ENCODE results near the gene PRKCE. TPM values are rescaled to one million over a fixed set of nuclear protein-coding genes. Genes with fewer than 3 reads are reported as not detected.

Gene PRKCE
- total RNA-seq, 1 donor from 2014 or later = 4.6 TPM

GRCh38 chr2:46127176-46127575 lies 475.7 kb downstream of the PRKCE start:
- H3K4me1 ChIP-seq = peaks cover 0 to 8% of the 10 kb centered on the region in 2 donors
- H3K27ac ChIP-seq = no peak overlapping the region
- intact Hi-C loops (cut with DNase I) = no loop called here
- no peak overlapping the region for H3K4me3 ChIP-seq
- no peaks in the 10 kb centered on the region for H3K27me3 ChIP-seq
- TF ChIP-seq CTCF (IDR thresholded peaks at IDR 0.05) = no peak
- no peaks in the 10 kb centered on the region for H3K9me3 ChIP-seq
- H3K36me3 ChIP-seq = no peaks in the 10 kb centered on the region
- DNase-seq (ENCODE audit: low spot score in 2 of 2) = no peak

- intact Hi-C loops (cut with DNase I) = no loop called here
- Histone ChIP-seq H3K27ac (peak overlapping the region; percentile 20 to 89), H3K9me3 (no peaks in the 10 kb centered on the region), H3K36me3 (no peaks in the 10 kb centered on the region), H3K4me3 (no peak overlapping the region), H3K4me1 (peaks cover 5 to 40% of the 10 kb centered on the region in 2 donors), H3K27me3 (no peaks in the 10 kb centered on the region)
- peak in 1 of 2 donors; percentile 56 for DNase-seq (ENCODE audit: low spot score in 2 of 2)
- TF ChIP-seq CTCF (IDR thresholded peaks at IDR 0.05) = no peak
Measured at GRCh38 chr2:46130511-46130910, 479.0 kb downstream of the PRKCE start.

GRCh38 chr2:46132996-46133395 lies 481.5 kb downstream of the PRKCE start:
- TF ChIP-seq CTCF (IDR thresholded peaks at IDR 0.05) = no peak
- no peaks in the 10 kb centered on the region for H3K36me3 ChIP-seq
- H3K27ac ChIP-seq = peak overlapping the region; percentile 82 to 89
- intact Hi-C loops (cut with DNase I) = no loop called here
- H3K27me3 ChIP-seq = no peaks in the 10 kb centered on the region
- DNase-seq (ENCODE audit: low spot score in 2 of 2) = peak in 1 of 2 donors; percentile 58
- H3K4me1 ChIP-seq = peaks cover 9 to 55% of the 10 kb centered on the region in 2 donors
- no peak overlapping the region for H3K4me3 ChIP-seq
- H3K9me3 ChIP-seq = no peaks in the 10 kb centered on the region

GRCh38 chr2:46134531-46135227 lies 483.2 kb downstream of the PRKCE start:
- Histone ChIP-seq H3K4me3 (no peak overlapping the region), H3K27ac (peak overlapping the region; percentile 82 to 89), H3K9me3 (no peaks in the 10 kb centered on the region), H3K27me3 (no peaks in the 10 kb centered on the region), H3K4me1 (peaks cover 9 to 55% of the 10 kb centered on the region in 2 donors), H3K36me3 (no peaks in the 10 kb centered on the region)
- intact Hi-C loops (cut with DNase I) = loop anchor here (5.0 kb wide), 1 partner anchor 37 kb away; no protein-coding TSS in a partner anchor
- peak in 1 of 2 donors; percentile 76 for DNase-seq (ENCODE audit: low spot score in 2 of 2)
- TF ChIP-seq CTCF (IDR thresholded peaks at IDR 0.05) = no peak

- intact Hi-C loops (cut with DNase I) = loop anchor here (5.0 kb wide), 1 partner anchor 38 kb away; no protein-coding TSS in a partner anchor
- H3K27me3 ChIP-seq = no peaks in the 10 kb centered on the region
- H3K4me3 ChIP-seq = no peak overlapping the region
Measured at GRCh38 chr2:46135228-46135855, 483.9 kb downstream of the PRKCE start.

More at GRCh38 chr2:46135228-46135855, 483.9 kb downstream of the PRKCE start:
- DNase-seq (ENCODE audit: low spot score in 2 of 2) = peak in 1 of 2 donors; percentile 52
- TF ChIP-seq CTCF (IDR thresholded peaks at IDR 0.05) = no peak
- Histone ChIP-seq H3K4me1 (peaks cover 9 to 55% of the 10 kb centered on the region in 2 donors), H3K27ac (peak overlapping the region; percentile 82 to 89), H3K9me3 (no peaks in the 10 kb centered on the region), H3K36me3 (no peaks in the 10 kb centered on the region)

Data from ascending aorta (tissue), 2 donors.